HepG2 (cell line): ENCODE data around the gene ARHGDIA. TPM values are rescaled to one million over a fixed set of nuclear protein-coding genes. Genes with fewer than 3 reads are reported as not detected.

Experiments
- ARID4A ChIP-seq: sonication (generic); formaldehyde crosslinking; IDR thresholded peaks from 2 replicates; pipeline ENCODE4 v1.5.0; 2020; ENCODE audit warnings: mild to moderate bottlenecking, missing genetic modification reagents, borderline replicate concordance
- BCL6 ChIP-seq: IDR thresholded peaks from 2 replicates; pipeline ENCODE4 v1.6.1; 2016; ENCODE audit warnings: missing genetic modification reagents, missing compliant biosample characterization
- E2F2 ChIP-seq: sonication (generic); formaldehyde crosslinking; IDR thresholded peaks from 2 replicates; pipeline ENCODE4 v1.4.0; 2020; ENCODE audit warnings: missing genetic modification reagents, borderline replicate concordance
- ELK4 ChIP-seq: sonication (generic); formaldehyde crosslinking; IDR thresholded peaks from 2 replicates; pipeline ENCODE4 v1.9.0; 2021; ENCODE audit warnings: missing genetic modification reagents, borderline replicate concordance
- FOXA3 ChIP-seq: IDR thresholded peaks from 2 replicates; pipeline ENCODE4 v1.6.1; 2016; ENCODE audit warnings: missing genetic modification reagents, missing compliant biosample characterization
- FOXP4 ChIP-seq: sonication (generic); formaldehyde crosslinking; IDR thresholded peaks from 2 replicates; pipeline ENCODE4 v1.4.0; 2020; ENCODE audit warnings: missing genetic modification reagents
- KDM5B ChIP-seq: sonication (generic); formaldehyde crosslinking; IDR thresholded peaks from 2 replicates; pipeline ENCODE4 v1.4.0; 2020; ENCODE audit warnings: missing genetic modification reagents, mild to moderate bottlenecking, borderline replicate concordance
- NR2F2 ChIP-seq: IDR thresholded peaks from 2 replicates; pipeline ENCODE4 v1.6.1; 2012; ENCODE audit warnings: low read depth, inconsistent platforms, borderline replicate concordance
- POGK ChIP-seq: sonication (generic); formaldehyde crosslinking; conservative IDR thresholded peaks from 2 replicates; pipeline ENCODE4 v1.8.0; 2022; ENCODE audit warnings: mild to moderate bottlenecking, moderate library complexity, missing genetic modification reagents
- PPARG ChIP-seq: conservative IDR thresholded peaks from 2 replicates; pipeline ENCODE4 v1.6.1; 2016; ENCODE audit warnings: missing biosample characterization, missing genetic modification reagents
- RBFOX2 ChIP-seq: fragments of 200-400 bp; formaldehyde crosslinking; IDR thresholded peaks from 2 replicates; pipeline ENCODE4 v1.6.1; 2017; ENCODE audit warnings: low read depth, mild to moderate bottlenecking, low read length
- TEAD2 ChIP-seq: sonication (generic); formaldehyde crosslinking; IDR thresholded peaks from 2 replicates; pipeline ENCODE4 v1.9.0; 2021; ENCODE audit warnings: missing genetic modification reagents
- ZNF207 ChIP-seq: fragments of 450-650 bp; IDR thresholded peaks from 2 replicates; pipeline ENCODE4 v1.6.1; 2016; ENCODE audit warnings: antibody characterized with exemption, borderline replicate concordance
- ZNF251 ChIP-seq: sonication (generic); formaldehyde crosslinking; IDR thresholded peaks from 2 replicates; pipeline ENCODE4 v1.9.0; 2021; ENCODE audit warnings: mild to moderate bottlenecking, missing genetic modification reagents
- ZNF343 ChIP-seq: sonication (generic); formaldehyde crosslinking; IDR thresholded peaks from 2 replicates; pipeline ENCODE4 v1.4.0; 2020; ENCODE audit warnings: mild to moderate bottlenecking, missing genetic modification reagents
- ZNF773 ChIP-seq: sonication (generic); formaldehyde crosslinking; IDR thresholded peaks from 2 replicates; pipeline ENCODE4 v1.4.0; 2020; ENCODE audit warnings: missing genetic modification reagents, borderline replicate concordance
- ZNF878 ChIP-seq: sonication (generic); formaldehyde crosslinking; IDR thresholded peaks from 2 replicates; pipeline ENCODE4 v1.8.1; 2023; ENCODE audit warnings: mild to moderate bottlenecking, missing genetic modification reagents, moderate library complexity
- polyA plus RNA-seq, 8 experiments: library from polyadenylated mRNA; depleted of rRNA in 3 of 8; stranded (reverse) in 7 of 8; unstranded in 1 of 8; fragments of >200 nt; fragmentation: Illumina TruSeq in 4 of 8; extraction: Trizol in 4 of 8; gene quantifications; 2 replicates each; pipeline versions ENCODE4 v1.2.1 to v1.2.3, GENCODE V29; 2011 to 2016; ENCODE audit warnings: low read depth in 4 of 8, missing spikeins in 1 of 8, mixed read lengths in 1 of 8; ENCODE audit not compliant: insufficient read depth in 1 of 8
- total RNA-seq, 5 experiments: library from RNA; depleted of rRNA; stranded (reverse); fragments of >200 nt; fragmentation: Illumina TruSeq; extraction: Trizol; gene quantifications; 2 replicates each; pipeline ENCODE4 v1.2.3, GENCODE V29; 2016; ENCODE audit warnings: low read depth in 1 of 5

Gene ARHGDIA
- total and polyA plus RNA-seq, 2 of the 13 experiments (the other 11 are each of a cell fraction or from before 2014, with no cell fraction given), result 40.0 to 64.0 TPM

GRCh38 chr17:81867991-81868673 is 3.0 kb downstream of the ARHGDIA start (continued):
- TF ChIP-seq ZNF773 (no peak), ELK4 (CRISPR knock-in tag) (no peak), KDM5B (CRISPR knock-in tag) (no peak), ZNF251 (CRISPR knock-in tag) (0 out of 2 replicates have a peak, but pooled peaks have one; percentile 22), BCL6 (no peak), FOXA3 (CRISPR knock-in tag) (0 out of 2 replicates have a peak, but pooled peaks have one; percentile 13), TEAD2 (no peak), RBFOX2 (peak; percentile 84), POGK (CRISPR knock-in tag) (peak; percentile 19; the same call in 1 of the 2 replicates), E2F2 (peak; percentile 65; the same call in 1 of the 2 replicates), ZNF878 (CRISPR knock-in tag) (no peak; the same call in 1 of the 2 replicates), ZNF207 (no peak), NR2F2 (peak; percentile 14; the same call in 1 of the 2 replicates), FOXP4 (CRISPR knock-in tag) (no peak; the same call in none of the 2 replicates), ARID4A (CRISPR knock-in tag) (no peak), ZNF343 (CRISPR knock-in tag) (no peak), PPARG (CRISPR knock-in tag) (no peak)
